ENCODE data around the gene DHCR7.

DNA sequence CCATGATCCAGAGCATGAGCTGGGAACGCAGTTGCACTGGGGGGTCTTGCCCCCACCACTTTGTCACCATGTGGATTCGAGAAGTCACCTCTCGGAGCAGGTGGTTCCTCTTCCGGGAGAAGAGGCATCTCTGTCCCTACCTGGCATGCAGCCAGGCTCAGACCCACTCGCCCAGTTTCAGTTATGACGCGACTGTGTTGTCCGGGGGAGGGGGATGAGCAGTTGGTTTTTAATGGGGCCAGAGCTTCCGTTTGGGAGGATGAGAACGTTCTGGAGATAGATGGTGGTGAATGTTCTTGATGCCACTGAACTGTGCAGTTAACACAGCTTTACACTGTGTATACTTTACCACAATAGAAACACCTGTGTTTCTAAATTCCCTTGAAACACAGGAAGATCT is 41.5 kb downstream of the DHCR7 start:
- TF ChIP-seq, protein P1, sequence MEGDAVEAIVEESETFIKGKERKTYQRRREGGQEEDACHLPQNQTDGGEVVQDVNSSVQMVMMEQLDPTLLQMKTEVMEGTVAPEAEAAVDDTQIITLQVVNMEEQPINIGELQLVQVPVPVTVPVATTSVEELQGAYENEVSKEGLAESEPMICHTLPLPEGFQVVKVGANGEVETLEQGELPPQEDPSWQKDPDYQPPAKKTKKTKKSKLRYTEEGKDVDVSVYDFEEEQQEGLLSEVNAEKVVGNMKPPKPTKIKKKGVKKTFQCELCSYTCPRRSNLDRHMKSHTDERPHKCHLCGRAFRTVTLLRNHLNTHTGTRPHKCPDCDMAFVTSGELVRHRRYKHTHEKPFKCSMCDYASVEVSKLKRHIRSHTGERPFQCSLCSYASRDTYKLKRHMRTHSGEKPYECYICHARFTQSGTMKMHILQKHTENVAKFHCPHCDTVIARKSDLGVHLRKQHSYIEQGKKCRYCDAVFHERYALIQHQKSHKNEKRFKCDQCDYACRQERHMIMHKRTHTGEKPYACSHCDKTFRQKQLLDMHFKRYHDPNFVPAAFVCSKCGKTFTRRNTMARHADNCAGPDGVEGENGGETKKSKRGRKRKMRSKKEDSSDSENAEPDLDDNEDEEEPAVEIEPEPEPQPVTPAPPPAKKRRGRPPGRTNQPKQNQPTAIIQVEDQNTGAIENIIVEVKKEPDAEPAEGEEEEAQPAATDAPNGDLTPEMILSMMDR (IDR thresholded peaks at IDR 0.05) = no peak
- no peak for TF ChIP-seq POLR2A (IDR thresholded peaks at IDR 0.05)
